GM13977 (cell line): Measurements from ENCODE around the gene INHA.

Experiments used
- DNase-seq: peaks from one replicate; pipeline ENCODE4 v3.0.0; 2012; ENCODE audit warnings: low spot score
- in situ Hi-C: fragments of 300-500 bp; cut with MboI; formaldehyde crosslinking; loops from one replicate; pipeline ENCODE4 v1.12.0; 2022; ENCODE audit warnings: low sequenced_read_pairs, low pct_unique_long_range_greater_than_20kb, mixed read lengths, inconsistent platforms; ENCODE audit not compliant: unreplicated experiment
- TF ChIP-seq, protein P1 (sequence below): IDR thresholded peaks from 2 replicates; pipeline ENCODE4 v1.5.1; 2012; ENCODE audit warnings: mild to moderate bottlenecking, control low read depth; ENCODE audit not compliant: insufficient read depth; ENCODE audit errors: extremely low read depth, missing control alignments

INHA gene

DNA sequence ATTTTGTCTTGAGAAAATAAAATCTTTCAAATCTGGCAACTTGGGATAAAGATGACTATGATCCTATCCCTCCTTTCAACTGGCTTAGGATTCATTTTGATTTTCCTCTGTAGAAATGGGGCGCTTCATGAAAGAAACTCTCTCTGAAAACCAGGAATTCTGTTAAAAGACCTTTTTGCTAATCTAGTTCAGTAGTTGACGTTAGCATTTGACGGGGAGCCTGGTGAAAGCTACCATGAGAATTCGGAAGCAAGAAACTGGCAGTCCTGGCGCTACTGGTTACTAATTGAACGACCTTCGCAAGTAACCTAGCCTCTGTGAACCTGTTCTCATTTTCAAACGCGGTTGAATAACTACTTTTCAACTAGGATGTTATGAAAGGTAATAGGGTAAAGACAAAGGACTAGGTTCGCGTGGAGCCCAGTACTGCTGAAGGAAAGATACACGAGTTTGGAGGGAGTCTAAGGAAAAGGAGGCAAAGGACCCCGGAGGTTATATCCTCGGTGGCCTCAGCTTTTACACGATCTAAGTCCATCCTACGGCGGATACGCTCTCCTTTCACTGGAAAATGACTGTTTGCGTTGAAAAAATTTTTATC lies 24.9 kb downstream of the INHA start:
- in situ Hi-C loops: no loop called here
- peak; percentile 28 for DNase-seq
- TF ChIP-seq, protein P1, sequence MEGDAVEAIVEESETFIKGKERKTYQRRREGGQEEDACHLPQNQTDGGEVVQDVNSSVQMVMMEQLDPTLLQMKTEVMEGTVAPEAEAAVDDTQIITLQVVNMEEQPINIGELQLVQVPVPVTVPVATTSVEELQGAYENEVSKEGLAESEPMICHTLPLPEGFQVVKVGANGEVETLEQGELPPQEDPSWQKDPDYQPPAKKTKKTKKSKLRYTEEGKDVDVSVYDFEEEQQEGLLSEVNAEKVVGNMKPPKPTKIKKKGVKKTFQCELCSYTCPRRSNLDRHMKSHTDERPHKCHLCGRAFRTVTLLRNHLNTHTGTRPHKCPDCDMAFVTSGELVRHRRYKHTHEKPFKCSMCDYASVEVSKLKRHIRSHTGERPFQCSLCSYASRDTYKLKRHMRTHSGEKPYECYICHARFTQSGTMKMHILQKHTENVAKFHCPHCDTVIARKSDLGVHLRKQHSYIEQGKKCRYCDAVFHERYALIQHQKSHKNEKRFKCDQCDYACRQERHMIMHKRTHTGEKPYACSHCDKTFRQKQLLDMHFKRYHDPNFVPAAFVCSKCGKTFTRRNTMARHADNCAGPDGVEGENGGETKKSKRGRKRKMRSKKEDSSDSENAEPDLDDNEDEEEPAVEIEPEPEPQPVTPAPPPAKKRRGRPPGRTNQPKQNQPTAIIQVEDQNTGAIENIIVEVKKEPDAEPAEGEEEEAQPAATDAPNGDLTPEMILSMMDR: no peak

DNA sequence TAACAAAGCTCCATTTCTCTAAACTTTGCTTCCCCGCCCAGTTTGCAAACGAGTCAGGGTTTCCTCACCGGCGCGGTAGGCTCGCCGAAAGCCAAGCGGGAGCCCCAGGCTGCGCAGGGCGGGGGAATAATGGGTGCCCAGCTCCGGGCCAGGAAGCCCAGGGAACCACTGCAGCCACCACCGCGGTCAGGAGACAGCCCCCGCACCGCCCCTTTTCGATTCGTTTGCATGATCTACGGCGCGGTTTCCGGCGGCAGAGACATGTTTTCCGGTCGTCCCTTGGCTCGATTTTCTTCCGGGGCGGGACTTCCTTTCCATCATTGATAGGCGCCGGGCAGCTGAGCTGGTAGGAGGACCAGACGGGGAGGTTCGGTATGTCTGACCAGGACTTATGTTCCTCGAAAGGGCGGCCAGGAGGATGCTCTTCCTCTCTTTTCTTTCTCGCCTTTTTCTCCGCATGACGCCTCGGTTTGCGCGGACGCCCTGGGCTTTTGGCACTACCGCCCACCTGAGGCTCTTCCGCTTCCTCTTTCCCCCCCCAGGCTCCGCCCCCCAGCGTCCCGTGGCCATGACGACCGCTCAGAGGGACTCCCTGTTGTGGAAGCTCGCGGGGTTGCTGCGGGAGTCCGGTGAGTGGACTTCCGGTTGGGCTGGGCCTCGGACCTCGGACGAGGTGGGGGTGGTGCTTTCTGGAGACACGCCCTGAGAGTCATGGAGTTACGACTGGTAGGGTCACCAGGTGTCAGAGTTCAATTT lies 25.6 kb downstream of the INHA start, which contains the start of gene STK11IP:
STK11IP (plus strand) TSS at position 306 of the 756 bp plus-strand sequence; CDS start at position 569, 263 bp downstream.
- TF ChIP-seq, protein P1: no peak
- in situ Hi-C loops: no loop called here
- peak; percentile 94 for DNase-seq

DNA sequence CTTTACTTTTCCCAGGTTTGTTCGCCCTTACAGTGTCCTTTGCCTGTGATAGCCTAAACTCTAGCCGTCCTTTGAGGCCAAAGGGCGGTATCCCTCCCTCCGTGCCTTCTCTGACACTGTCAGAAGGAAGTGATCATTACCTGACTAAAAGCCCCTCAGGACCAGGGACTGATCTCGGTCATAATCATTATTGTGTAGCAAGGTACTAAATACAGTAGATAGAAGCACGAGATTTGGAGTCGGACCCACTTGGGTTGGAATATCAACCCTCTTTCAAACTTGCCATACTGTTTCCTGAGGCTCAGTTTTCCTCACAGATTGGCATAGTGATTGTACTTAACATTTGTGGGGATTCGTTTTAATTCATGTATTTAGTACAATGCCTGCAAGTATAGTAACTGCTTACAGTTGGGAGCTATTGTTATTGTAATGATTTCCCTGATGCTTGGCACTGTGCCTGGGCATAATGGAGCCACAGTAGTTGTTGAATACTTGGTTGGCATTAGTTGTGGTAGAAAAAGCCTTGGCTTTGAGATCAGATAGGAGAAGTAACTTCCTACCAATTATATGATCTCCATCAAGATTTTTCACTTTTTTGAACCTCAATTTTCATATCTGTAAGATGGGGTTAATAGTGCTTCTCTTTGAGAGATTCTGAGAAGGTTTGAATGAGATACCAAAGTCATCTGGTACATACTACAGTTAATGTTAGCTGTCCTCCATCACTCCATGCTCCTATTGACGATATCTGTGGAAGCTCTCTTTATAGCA lies 26.4 kb downstream of the INHA start:
- in situ Hi-C loops: no loop called here
- DNase-seq: peak; percentile 3
- TF ChIP-seq, protein P1: no peak

DNA sequence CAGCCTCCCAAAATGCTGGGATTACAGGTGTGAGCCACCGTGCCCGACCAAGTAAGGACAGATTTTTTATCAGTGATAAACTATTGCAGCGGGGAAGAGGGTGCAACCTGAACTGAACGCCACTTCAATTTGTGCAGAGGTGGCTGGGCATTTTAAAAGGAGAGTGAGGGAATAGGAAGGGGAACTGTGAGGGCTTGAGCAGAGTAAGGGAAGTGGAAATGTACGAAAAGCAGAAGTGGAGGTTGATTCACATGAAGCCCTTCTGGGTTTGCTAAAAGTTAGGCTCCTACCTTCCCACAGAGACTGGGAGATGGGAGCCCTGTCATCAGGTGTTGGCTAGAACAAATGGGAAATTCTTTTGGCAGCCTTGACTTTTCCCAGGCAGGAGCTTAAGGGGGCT lies 31.7 kb downstream of the INHA start:
- TF ChIP-seq, protein P1: no peak
- DNase-seq: no peak
- in situ Hi-C loops: no loop called here

DNA sequence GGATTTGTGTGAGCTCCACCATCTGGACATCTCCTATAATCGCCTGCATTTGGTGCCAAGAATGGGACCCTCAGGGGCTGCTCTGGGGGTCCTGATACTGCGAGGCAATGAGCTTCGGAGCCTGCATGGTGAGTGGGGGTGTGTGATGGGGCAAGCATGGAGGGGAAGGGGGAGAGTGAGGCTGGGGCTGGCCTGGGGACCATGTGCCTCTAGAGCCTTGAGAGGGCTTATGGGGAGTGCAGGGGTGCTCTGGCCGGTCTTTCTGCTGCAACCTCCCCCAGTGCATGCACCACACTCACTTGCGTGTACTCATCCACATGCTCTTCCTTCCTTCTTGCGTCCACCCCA lies 33.5 kb downstream of the INHA start:
- no peak for DNase-seq
- TF ChIP-seq, protein P1: no peak
- in situ Hi-C loops: no loop called here

DNA sequence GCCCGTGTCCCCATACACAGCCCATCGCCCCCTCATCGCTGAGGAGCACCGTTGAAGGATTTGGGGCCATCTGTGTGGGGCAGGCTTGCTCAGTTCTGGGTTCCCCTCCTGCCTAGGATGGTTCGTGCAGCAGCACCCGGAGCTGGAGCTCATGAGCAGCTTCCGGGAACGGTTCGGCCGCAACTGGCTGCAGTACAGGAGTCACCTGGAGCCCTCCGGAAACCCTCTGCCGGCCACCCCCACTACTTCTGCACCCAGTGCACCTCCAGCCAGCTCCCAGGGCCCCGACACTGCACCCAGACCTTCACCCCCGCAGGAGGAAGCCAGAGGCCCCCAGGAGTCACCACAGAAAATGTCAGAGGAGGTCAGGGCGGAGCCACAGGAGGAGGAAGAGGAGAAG lies 35.8 kb downstream of the INHA start:
- in situ Hi-C loops: no loop called here
- TF ChIP-seq, protein P1: no peak
- DNase-seq: no peak
